Calu3 (cell line): ENCODE data around the gene MOB3B. TPM values are rescaled to one million over a fixed set of nuclear protein-coding genes. Genes with fewer than 3 reads are reported as not detected.

Experiments
- BruUV-seq: library from RNA; stranded (reverse); fragments of 400-500 nt; replicated peaks from 2 replicates; lab custom pipeline; 2021; lab: Mats Ljungman, UMichigan
- CTCF ChIA-PET: fragments of 300-600 bp; sonication (Branson Sonifier 250); formaldehyde crosslinking; loops from one replicate; lab custom pipeline; 2022; ENCODE audit warnings: antibody characterized with exemption; lab: Charles Lee
- DNase-seq: peaks from one replicate; pipeline ENCODE4 v3.0.0; 2022
- H3K27ac Mint-ChIP-seq: one replicate; pipeline ENCODE4 v1.8.0; 2022; ENCODE audit warnings: mixed read lengths; ENCODE audit not compliant: unreplicated experiment
- H3K27me3 Mint-ChIP-seq: one replicate; pipeline ENCODE4 v1.8.0; 2022; ENCODE audit warnings: mixed read lengths; ENCODE audit not compliant: unreplicated experiment
- H3K36me3 Mint-ChIP-seq: one replicate; pipeline ENCODE4 v1.8.0; 2022; ENCODE audit warnings: mild to moderate bottlenecking, moderate library complexity, mixed read lengths; ENCODE audit not compliant: insufficient read depth, unreplicated experiment
- H3K4me1 Mint-ChIP-seq: one replicate; pipeline ENCODE4 v1.8.0; 2022; ENCODE audit warnings: mild to moderate bottlenecking, low read depth, mixed read lengths; ENCODE audit not compliant: unreplicated experiment
- H3K4me3 Mint-ChIP-seq: one replicate; pipeline ENCODE4 v1.8.0; 2022; ENCODE audit warnings: mild to moderate bottlenecking, low read depth, moderate library complexity, mixed read lengths; ENCODE audit not compliant: unreplicated experiment
- H3K9me3 Mint-ChIP-seq: one replicate; pipeline ENCODE4 v1.8.0; 2022; ENCODE audit warnings: low read depth, mixed read lengths; ENCODE audit not compliant: unreplicated experiment
- intact Hi-C: fragments of 100-400 bp; cut with micrococcal nuclease; formaldehyde crosslinking; loops from one replicate; pipeline ENCODE4 v1.10.0; 2022; ENCODE audit not compliant: unreplicated experiment
- total RNA-seq: library from RNA; stranded (reverse); gene quantifications from 2 replicates; pipeline ENCODE4 v1.2.3, GENCODE V29; 2022
- TF ChIP-seq, protein P1 (sequence below): fragments of 200-600 bp; IDR thresholded peaks from one replicate; pipeline ENCODE4 v1.8.0; 2022; ENCODE audit warnings: antibody characterized with exemption; ENCODE audit not compliant: unreplicated experiment

MOB3B gene
- total RNA-seq, 1 experiment from 2014 or later: 7.6 TPM

DNA sequence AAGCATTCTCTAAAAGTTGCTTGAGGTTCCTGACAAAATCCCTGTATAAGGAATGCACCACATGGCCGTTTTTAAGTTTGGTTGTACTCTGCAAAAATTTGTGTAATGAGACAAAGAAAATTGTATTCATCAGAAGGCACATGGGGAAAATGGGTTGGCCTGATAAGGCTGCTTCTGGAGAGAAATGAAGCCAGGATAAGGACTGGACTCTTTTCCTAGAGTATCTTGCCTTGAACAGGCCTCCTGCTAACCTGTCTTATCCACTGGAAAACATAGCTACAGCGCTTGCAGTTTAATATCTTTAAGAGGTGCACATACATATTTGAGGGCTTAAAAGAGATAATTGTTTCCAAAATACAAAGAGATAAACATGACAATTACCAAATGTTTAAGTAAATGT lies 46.9 kb downstream of the MOB3B start:
- Mint-ChIP-seq H3K9me3 (peaks cover 3% of the 10 kb centered on the region), H3K4me1 (no peaks in the 10 kb centered on the region), H3K27me3 (no peaks in the 10 kb centered on the region), H3K36me3 (no peaks in the 10 kb centered on the region), H3K27ac (no peak overlapping the region), H3K4me3 (no peak overlapping the region)
- CTCF ChIA-PET: interaction anchor here (0.7 kb wide), 2 partner anchors 14 to 54 kb away, joined by 3 read pairs; no protein-coding TSS in a partner anchor
- BruUV-seq: no TSS peak
- intact Hi-C loops: no loop called here
- TF ChIP-seq, protein P1, sequence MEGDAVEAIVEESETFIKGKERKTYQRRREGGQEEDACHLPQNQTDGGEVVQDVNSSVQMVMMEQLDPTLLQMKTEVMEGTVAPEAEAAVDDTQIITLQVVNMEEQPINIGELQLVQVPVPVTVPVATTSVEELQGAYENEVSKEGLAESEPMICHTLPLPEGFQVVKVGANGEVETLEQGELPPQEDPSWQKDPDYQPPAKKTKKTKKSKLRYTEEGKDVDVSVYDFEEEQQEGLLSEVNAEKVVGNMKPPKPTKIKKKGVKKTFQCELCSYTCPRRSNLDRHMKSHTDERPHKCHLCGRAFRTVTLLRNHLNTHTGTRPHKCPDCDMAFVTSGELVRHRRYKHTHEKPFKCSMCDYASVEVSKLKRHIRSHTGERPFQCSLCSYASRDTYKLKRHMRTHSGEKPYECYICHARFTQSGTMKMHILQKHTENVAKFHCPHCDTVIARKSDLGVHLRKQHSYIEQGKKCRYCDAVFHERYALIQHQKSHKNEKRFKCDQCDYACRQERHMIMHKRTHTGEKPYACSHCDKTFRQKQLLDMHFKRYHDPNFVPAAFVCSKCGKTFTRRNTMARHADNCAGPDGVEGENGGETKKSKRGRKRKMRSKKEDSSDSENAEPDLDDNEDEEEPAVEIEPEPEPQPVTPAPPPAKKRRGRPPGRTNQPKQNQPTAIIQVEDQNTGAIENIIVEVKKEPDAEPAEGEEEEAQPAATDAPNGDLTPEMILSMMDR: no peak
- no peak for DNase-seq

DNA sequence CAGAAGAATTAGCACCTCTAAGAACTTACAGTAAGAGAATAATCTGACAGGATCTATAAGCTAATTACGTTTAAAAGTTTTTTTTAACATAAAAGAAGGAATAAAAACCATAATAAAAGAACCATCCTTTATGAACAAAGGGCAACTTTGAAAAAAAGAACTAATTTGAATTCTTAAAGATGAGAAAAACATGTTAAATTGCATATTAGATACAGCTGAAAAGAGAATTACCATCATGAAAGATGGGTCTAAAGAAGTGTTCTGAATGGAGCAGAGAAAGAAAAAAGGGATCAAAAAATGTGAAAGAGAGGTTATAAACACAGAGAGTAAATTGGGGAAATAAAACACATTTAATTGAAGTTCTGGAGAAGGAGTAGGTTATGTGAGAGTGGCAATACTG lies 51.3 kb downstream of the MOB3B start:
- Mint-ChIP-seq H3K9me3 (peaks cover 3% of the 10 kb centered on the region), H3K27me3 (no peaks in the 10 kb centered on the region), H3K36me3 (no peaks in the 10 kb centered on the region), H3K27ac (no peak overlapping the region), H3K4me3 (no peak overlapping the region), H3K4me1 (no peaks in the 10 kb centered on the region)
- BruUV-seq: no TSS peak
- no peak for DNase-seq
- TF ChIP-seq, protein P1: no peak
- CTCF ChIA-PET: no interaction called here
- intact Hi-C loops: no loop called here

DNA sequence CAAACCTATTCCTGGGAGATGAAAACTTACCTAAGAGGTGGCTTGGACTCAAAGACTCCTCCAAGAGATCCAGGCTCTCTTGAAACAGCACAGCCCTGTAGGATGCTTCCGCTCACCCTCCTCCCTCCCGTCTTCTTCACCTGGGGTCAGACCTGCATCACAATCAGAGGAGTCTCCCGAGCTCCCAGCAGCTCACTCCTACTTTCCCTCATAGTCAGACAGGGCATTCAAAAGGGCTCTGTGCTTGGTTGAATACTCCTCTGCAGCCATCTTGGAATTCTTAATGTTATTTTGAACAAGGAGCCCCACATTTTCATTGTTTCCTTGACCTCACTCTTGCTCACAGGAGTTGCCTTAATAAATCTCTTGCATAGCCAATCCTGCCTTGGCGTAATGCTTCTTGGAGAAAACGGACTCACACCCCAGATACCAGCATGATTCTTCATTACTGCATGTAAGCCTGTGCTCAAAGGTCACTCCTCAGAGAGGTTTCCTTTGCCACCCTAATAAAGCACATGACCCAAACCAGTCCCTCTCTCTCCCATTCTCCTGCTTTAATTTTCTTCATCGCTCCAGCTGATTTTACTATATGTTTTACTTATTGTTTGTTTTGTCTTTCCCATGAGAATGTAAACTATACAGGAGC lies 52.6 kb downstream of the MOB3B start:
- CTCF ChIA-PET: no interaction called here
- H3K27me3 Mint-ChIP-seq: no peaks in the 10 kb centered on the region
- intact Hi-C loops: no loop called here
- H3K36me3 Mint-ChIP-seq: no peaks in the 10 kb centered on the region
- H3K4me1 Mint-ChIP-seq: no peaks in the 10 kb centered on the region
- peaks cover 3% of the 10 kb centered on the region for H3K9me3 Mint-ChIP-seq
- DNase-seq: no peak
- no peak overlapping the region for H3K27ac Mint-ChIP-seq
- BruUV-seq: no TSS peak
- H3K4me3 Mint-ChIP-seq: no peak overlapping the region
- TF ChIP-seq, protein P1: no peak

DNA sequence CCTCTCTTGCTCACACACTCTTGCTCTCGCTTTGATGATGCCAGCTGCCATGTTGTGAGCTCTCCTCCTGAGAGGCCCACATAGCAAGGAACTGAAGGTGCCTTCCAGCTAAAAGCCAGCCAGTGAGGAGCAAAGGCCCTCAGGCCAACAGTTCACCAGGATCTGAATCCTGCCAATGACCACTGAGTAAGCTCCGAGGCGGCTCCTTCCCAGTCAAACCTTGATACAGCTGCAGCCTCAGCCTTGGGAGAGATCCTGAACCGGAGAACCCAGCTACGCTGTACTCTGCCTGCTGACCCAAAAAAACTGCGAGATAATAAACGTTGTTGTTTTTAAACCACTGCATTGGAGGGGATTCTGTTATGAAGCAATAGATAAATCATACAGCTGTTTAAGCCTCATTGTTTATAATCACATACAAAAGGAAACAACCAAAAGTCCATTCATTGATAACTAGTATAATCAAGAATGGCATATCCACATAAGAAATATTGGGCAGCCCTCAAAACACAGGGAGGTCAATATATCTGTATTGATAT lies 54.5 kb downstream of the MOB3B start:
- CTCF ChIA-PET: no interaction called here
- Mint-ChIP-seq H3K36me3 (no peaks in the 10 kb centered on the region), H3K9me3 (peaks cover 3% of the 10 kb centered on the region), H3K27me3 (no peaks in the 10 kb centered on the region), H3K27ac (no peak overlapping the region), H3K4me3 (no peak overlapping the region), H3K4me1 (no peaks in the 10 kb centered on the region)
- DNase-seq: no peak
- intact Hi-C loops: no loop called here
- TF ChIP-seq, protein P1: no peak
- no TSS peak for BruUV-seq
